A204.1 (cell line): ENCODE measurements around the gene L3MBTL4.
"Not testable (repeated sequence)": the region's sequence is repeated elsewhere in the genome, so short reads cannot be mapped to it uniquely, and the experiment has no call there.

Experiments used
- FAIRE-seq: peaks from 2 replicates; lab custom pipeline; 2012; peaks lifted over from hg19 to GRCh38; lab: Jason Lieb, UNC

L3MBTL4 gene

DNA sequence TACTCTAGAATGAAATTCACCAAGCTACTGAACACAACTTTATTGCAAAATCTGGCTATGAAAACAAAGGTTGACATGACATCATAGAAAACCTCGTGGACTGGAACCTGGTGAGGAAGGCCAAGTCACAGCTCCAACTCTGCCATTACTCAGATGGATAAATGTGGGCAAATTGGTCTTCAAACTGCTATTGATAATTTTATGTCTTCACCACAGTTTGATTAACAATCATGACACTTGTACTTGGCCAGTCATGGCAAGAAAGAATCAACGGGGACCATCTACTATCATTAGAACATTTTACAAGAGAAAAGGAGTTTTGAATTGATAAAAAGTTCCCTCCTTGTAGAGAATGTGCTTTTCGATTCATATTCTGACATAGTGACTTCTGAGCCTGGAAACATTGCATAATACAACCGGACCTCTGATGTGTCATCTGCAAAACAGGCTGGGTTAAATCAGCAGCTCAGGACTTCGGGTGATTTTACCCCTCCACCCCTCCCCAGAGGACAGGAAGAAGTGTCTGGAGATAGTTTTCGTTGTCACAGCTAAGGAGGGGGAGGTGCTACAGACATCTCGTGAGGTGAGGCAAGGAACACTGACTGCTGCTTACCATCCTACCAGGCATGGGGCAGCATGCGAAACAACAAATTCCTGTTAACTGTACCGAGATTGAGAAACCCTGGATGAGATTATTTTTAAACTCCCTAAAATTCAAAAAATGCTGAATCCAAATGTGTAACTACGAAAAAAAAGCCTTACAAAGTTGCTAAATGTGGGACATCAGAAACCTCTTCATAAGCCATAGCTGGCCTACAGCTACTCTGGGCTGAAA is 8.4 kb downstream of the L3MBTL4 start:
- FAIRE-seq, result no peak

DNA sequence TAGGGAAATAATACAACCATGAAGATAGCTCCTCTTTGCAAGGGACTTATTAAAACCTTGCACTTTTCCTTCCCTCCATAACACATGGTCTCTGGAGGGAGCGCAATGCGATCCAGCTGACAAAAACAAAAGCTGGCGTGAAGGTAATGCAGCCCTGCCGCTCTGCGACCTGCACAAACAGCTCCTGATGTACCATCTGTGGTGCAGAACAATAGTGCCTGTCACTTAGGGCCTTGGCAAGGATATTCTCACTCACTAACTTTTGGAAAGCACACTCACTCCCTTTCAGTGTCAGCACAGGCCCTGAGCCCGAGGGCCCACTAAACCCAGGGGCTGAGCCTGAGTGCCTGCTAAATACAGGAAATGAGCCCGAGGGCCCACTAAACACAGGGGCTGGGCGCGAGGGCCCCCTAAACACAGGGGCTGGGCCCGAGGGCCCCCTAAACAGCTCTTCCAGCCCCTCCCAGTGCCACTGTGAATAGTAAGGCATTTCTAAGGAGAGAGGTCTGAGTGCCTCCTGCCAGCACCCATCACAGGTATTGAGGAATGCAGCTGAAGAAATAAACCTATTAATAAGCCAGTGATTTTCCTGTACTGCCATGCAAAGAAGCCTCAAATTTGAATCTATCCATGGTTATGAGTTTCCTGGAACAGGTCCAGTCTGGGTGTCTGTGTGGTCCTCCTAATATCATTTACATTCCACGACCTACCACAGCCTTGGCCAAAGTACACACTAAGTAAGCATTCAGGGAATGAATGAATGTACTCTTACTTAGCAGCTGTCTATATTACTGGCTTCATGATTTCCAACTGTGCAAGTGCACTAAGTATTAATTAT is 9.3 kb downstream of the L3MBTL4 start:
- FAIRE-seq, result no peak

DNA sequence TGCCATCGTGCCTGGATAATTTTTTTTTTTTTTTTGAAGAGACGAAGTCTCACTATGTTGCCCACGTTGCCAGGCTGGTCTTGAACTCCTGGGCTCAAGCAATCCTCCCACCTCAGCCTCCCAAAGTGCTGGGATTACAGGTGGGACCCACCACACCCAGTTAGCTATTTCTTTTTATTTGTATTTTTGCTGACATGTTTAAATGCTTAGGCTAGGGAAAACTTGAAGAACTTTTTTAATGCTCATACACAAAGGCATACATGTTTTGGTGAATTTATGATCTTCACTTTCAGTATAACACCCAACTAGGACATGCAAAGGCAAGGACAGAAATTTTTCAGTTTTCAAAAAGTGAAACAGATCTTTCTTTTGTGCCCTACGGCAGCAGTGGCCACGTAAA is 9.9 kb downstream of the L3MBTL4 start:
- FAIRE-seq, result no peak

DNA sequence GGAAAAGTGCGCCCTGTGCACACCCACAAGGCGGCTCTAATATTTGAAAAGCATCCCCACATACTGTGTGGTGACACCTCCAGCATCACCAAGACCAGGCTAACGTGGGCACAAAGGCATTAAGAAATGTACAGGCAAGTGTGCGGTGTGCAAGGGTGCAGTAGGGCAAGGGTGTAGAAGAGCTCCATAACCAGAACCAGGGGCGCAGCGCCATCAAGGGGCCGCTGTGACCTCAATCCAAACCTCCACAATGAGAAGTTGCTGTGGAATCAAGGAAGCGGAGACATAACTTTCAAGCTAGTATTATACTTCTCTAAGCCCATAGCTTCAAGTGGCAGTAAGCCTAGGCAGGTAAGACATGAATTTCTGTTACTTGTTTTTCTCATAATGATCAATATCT is 13.0 kb downstream of the L3MBTL4 start:
- FAIRE-seq, result no peak

DNA sequence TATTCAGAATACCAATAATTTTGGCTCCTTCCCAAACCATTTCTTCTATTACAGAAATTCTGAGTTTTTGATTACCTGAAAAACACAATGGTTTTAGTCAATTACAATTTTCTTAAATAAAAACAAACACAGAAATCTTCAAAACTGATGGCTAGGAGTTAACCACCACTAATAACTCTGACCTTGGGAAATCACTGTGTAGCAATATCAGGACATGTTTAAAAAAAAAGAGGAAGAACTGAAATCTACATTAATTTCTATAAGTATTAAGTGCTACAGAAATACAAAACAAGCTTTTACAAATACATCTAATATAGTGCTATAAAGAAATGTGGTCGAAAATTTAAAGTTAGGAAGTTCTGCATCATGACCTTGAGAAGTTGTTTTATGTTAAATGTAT is 14.9 kb downstream of the L3MBTL4 start:
- FAIRE-seq, result no peak

DNA sequence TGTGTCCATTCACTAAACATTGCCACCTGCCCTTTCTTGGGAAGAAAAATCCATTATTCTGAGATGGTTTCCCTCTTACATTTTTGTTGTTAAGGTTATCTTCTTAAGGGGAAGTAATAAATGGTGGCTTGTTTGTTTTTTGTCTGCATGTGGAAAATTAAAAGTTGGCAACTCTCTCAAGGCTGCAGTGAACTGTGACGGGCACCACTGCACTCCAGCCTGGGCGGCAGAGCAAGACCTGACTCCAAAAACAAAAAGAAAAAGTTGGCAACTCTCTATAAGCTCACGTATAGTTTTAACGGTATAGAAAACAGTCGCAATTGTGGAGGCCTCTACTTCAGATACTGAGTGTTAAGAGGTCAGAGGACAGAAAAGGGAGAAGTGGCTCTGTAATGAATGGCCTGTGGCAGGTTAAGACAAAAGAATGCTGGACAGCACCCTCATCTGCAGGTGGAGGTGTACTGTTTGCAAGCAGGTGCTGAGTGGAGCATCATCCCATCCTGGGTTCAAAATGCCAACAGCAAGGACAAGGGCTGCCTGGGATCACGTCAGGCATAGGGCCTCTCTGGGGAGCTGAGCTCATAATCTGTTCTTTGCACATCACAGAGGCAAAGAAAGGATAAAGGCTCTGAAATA is 16.7 kb downstream of the L3MBTL4 start:
- no peak for FAIRE-seq

DNA sequence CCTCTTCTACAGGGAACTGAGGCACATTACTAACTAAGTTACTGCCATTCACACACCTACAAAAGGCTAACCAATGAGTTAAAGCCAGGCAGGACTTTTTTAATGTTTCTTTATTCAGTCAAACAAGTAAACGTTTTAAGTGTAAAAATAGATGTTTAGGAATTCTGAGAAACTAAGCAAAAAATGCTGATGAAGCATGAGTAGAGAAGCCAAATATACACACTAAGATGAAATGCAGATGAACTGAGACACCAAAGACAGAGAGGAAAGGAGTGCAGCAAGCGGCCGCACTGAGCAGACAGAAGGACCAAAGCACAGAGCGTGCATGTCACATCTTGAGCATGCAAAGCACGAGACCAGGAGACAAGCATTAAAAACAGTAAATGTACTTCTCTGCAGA is 17.9 kb downstream of the L3MBTL4 start:
- no peak for FAIRE-seq

DNA sequence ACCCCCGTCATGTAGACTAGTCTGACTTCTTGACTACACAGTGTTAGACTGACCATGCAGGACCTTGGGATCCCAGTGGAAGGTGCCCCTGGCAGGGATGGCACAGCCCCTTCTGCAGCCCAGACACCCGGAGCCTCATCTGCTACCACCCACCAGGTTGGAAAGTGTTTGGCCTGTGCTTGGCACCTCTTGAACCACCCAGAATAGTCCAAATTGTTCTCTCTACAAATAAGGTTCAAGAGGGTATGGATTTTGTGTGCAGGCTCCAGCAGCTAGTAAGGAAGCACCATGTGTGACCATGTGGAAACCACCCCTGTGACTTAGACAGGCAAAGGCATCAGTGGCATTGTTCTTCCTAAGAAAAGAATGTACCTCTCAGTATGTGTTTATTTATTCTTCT is 18.4 kb downstream of the L3MBTL4 start:
- FAIRE-seq, result no peak

DNA sequence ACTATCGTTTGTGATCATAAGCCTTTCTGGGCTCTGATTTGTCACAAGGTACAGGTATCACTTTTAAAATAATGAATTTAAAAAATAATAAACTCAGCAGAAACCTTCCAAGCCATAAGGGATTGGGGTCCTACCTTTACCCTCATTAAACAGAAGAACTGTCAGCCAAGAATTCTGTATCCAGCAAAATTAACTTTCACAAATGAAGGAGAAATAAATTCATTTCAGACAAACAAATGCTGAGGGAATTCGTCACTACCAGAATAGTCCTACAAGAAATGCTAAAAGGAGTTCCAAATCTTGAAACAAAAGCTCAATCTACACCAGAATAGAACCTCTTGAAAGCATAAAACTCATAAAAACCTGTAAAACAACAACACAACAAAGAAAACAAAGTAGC is 25.7 kb downstream of the L3MBTL4 start:
- no peak for FAIRE-seq

DNA sequence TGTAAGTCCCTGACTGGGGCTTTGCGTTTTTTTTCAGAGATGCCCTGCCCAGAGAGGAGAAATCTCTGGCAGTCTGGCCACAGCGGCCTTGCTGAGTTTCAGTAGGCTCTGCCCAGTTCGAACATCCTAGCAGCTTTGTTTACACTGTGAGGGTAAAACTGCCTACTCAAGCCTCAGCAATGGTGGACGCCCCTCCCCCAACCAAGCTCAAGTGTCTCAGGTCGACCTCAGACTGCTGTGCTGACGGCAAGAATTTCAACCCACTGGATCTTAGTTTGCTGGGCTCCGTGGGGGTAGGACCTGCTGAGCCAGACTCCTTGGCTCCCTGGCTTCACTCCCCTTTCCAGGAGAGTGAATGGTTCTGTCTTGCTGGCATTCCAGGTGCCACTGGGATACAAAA is 31.7 kb downstream of the L3MBTL4 start:
- no peak for FAIRE-seq

DNA sequence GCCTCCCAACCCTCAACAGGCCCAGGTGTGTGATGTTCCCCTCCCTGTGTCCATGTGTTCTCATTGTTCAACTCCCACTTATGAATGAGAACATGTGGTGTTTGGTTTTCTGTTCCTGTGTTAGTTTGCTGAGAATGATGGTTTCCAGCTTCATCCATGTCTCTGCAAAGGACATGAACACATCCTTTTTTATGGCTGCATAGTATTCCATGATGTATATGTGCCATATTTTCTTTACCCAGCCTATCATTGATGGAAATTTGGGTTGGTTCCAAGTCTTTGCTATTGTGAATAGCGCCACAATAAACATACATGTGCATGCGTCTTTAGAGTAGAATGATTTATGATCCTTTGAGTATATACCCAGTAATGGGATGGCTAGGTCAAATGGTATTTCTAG is 37.2 kb downstream of the L3MBTL4 start:
- not testable (repeated sequence) for FAIRE-seq

DNA sequence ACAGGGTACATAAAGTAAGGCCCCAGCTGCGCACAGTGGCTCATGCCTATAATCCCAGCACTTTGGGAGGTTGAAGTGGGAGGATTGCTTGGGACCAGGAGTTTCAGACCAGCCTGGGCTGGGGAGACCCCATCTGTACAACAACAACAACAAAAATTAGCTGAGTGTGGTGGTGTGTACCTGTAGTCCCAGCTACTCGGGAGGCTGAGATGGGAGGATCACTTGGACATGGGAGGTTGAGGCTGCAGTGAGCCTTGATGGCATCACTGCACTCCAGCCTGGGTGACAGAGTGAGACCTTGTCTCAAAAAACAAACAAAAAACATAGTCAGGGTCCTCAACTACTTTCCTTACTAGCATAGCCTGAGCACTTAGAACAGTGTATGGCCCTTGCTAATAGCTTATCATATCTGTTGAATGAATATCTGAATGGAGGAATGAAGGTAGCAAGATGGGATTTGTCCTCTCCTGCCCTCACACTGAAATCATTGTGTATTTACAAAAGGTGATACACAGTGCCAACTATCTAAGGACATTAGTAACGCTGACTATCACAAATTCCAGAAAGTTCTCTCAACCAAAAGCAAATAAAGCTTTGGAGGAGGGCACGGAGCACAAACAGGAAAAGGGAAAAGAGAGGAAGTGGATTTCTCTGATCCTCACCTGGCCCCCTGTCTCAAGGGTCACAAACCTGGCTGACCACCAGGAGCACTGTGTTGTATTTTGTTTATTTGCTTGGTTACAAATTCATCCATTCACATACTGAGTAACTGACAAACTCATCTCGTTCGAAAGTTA is 38.1 kb downstream of the L3MBTL4 start:
- FAIRE-seq, result no peak

DNA sequence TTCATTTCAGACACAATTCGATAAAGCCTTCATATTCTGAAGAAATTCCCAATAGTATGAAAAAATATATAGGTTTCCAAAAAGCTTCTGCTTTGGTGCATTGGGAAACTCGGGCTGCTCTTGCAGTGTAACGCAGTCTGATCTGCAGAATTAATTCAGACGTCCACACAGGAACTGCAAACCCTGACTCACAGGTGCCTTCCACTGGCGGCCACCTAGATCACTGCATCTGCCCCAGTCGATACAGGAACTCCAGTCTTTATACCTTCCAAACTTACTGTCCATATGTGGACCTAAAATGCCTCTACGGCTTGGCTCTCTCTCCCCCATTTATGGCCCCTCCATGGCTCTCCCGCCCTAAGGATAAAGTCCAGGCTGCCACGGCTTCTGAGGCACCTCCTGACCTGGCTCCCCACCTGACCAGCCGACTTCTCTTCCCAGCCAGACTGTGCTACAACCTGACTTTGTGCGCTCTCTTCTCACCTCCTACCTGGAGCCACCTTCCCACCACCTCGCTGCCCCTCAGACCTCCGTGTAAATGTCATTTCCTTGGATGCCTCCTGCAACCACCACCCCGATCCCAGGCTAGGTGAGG is 39.7 kb downstream of the L3MBTL4 start:
- no peak for FAIRE-seq

DNA sequence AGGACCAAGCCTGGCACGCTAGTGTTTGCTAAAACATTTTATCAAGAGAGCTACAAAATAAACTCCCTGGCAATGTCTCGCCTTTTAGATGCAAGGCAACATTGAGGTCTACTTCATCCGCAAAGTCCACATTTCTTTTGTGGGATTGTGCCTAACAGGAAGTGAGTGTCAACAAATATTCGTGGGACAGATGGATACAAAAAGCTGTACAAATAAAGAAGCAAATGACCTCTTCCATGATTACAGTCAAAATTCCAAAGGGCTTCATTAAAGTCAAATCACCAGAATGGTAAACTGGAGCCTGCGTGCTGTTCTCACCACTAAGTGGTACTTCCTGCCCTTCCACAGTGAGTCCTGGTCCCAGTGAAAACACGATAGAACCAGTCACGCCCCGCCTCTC is 40.4 kb downstream of the L3MBTL4 start:
- FAIRE-seq, result no peak

DNA sequence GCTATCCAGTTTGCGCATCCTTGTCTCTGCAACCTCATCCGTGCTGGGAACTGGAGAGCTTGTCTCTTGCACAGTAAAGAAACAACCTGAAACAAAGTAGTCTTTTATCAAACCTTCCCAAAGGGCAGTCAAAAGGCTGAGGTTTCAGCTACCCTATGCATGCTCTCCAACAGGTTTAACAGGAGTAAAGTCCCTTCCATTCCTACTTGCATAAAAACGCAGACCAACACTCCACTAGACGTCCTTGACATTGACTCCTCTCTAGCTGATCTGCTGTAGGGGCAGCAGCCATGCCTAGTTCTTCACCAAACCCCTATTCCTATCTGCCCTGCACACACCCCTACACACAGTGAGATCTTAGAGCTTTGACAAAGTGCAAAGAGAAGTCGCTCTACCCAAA is 41.5 kb downstream of the L3MBTL4 start:
- FAIRE-seq, result no peak

DNA sequence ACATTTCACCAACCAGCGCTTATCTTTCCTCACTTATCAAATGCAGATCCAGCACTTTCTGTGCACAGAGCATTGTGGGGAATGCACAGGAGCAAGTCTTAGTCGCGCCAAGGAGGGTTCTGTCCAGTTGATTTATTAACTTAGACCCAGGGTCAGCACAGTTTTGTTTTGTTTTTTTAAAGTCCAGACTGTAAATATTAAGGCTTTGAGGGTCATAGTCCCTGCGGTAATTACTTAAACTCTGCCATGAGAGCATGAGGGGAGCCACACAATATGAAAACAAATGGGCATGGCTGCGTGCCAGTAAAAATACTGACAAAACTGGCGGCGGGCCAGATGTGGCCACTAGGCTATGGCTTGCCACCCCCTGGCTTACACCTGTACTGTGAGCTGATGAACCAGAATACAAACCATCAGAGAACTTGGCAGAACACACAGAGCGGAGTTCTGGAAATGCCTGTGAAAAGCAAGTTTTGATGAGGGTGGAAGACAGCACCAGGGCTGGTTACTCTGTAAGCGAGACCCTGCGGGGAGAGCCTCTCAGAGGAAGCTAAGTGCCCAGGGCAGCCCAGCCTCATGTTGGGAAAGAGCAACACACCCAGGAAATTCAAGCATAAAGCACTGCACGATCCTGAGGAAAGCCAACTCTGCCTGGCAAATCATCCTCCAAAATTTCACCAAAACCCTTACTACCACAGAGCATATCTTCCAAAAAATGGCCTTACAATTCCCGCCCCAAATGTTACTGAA is 43.6 kb downstream of the L3MBTL4 start:
- FAIRE-seq, result no peak

DNA sequence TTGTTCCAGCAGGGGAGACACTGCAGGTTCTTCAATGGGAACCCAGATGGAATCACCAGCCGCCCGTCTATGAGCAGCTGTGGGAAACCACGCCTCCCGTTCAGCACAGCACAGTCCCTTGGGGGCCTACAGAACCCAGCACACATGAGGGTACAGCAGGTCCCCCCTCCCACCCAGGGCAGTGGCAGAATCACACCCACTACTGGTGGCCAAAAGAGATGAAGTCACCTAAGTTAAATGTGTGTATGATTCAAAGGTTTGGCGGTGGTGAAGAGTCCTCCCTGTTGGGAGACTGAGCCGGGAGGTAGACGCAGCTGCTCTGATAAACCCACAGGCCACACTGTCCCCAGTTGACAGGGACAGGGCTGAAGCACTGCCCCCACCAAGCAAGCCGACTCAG is 44.3 kb downstream of the L3MBTL4 start:
- no peak for FAIRE-seq

DNA sequence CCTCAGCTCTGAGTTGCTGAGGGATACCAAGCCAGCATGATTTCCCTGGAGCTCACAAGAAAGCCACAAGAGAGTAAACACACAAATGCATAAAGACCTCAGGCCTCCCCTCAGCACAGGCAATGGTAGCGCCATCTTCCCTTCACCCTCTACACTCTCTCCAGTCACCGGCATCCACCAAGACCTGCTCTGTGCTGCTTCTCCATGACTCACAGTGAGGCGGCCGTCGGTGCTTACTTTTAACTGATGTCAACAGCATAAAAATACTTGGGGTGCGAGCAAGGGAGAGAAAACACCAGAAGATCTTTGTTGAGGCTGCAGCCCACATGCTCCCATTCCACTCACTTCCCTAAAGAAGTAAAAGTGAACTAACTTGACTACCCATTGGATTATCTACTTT is 46.7 kb downstream of the L3MBTL4 start:
- FAIRE-seq, result no peak

DNA sequence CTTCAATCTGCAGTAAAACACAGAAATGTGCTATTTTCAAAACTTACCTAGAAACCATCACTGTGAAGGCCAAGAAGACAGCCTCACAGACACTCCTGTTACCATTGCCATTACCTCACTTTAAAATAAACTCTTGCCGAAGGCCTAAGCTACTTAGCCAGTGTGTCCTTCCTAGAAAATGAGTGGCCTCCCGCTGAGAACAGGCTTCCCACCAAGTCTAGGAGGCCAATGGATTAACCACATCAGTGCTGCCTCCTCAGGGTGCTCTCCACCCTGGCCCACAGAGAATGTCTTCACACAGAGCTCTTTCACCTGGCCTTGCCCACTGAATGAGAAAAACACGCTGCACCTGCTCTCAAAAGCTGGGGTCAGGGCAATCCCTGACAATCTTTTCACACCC is 47.5 kb downstream of the L3MBTL4 start:
- FAIRE-seq, result no peak

DNA sequence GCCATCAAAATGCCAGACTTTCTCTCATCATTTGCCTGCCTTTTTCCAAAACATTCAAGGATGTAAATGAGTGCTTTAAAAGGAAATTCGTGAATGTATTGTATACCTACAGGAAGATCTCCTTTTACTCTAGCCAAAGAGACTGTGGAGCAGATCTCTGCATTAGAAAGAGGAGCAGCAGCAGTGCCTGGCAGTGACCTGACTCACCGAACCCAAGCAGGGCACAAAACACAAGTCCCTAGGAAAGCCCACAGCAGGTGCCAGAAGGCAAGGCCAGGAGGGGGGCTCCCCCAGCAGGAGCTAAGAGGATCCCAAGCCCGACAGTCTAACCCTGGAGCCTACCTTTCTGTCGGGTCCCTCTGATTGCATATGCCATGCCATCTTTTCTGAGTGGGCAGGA is 47.9 kb downstream of the L3MBTL4 start:
- FAIRE-seq, result no peak

DNA sequence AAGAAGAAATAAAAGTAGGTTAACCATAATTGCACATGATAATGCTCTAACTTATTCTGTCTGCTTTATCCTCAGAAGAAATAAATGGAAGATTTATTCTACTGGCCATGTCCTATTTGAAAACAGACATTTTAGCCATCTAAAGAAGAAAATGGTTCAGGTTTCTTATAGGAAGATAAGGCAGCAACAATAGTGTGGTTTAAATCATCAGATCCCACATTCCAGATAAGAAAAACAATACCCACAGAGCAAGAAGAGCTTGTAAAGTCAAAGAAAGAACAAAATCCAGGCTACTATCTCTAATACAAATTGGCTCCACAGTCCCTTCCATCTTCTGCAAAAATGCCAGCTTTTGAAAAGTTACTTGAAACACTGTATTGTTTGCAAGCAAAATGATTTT is 49.3 kb downstream of the L3MBTL4 start:
- FAIRE-seq, result no peak
